HCT116 (cell line): ENCODE measurements around the gene HEPN1. TPM values are rescaled to one million over a fixed set of nuclear protein-coding genes. Genes with fewer than 3 reads are reported as not detected.

Experiments
- ATAC-seq: fragments of 200-7000 bp; cut with Tn5 transposase; 2 replicates; pipeline ENCODE4 v1.9.1; 2020; ENCODE audit warnings: mild to moderate bottlenecking, moderate library complexity
- BruUV-seq: library from RNA; stranded (reverse); fragments of 400-500 nt; replicated peaks from 2 replicates; lab custom pipeline; 2021; lab: Mats Ljungman, UMichigan
- CTCF ChIA-PET: fragments of 300-600 bp; sonication (Branson Sonifier 250); formaldehyde crosslinking; loops from one replicate; lab custom pipeline; 2021; ENCODE audit warnings: antibody characterized with exemption; lab: Charles Lee
- POLR2A ChIA-PET: fragments of 300-600, 350-600 bp; sonication (Branson Sonifier 250); formaldehyde crosslinking; loops from one replicate; lab custom pipeline; 2021; ENCODE audit warnings: antibody characterized with exemption; lab: Charles Lee
- RAD21 ChIA-PET, 2 experiments: fragments of 300-600 bp; sonication (Branson Sonifier 250); formaldehyde crosslinking; loops; one replicate each; lab custom pipeline; 2023; ENCODE audit warnings: low total read pairs in 2 of 2; ENCODE audit not compliant: uncharacterized antibody in 2 of 2, unreplicated experiment in 2 of 2, low non-redundant PET in 1 of 2; lab: Charles Lee
- DNase-seq: peaks from one replicate; pipeline ENCODE4 v3.0.0-alpha.2; 2010; ENCODE audit warnings: low read depth, low spot score
- H2AFZ ChIP-seq: fragments of 200-600 bp; shearing (Covaris generic), sonication (generic); 2 replicates; pipeline ENCODE4 v1.6.1; 2017; ENCODE audit warnings: low read depth, mixed run types, mixed read lengths, antibody characterized with exemption, low read length; ENCODE audit not compliant: poor library complexity, severe bottlenecking
- H3K27ac ChIP-seq: 2 replicates; pipeline ENCODE4 v1.5.1; 2012; ENCODE audit warnings: low read depth, low read length
- H3K27me3 ChIP-seq: fragments of 200-600 bp; sonication (generic); 2 replicates; pipeline ENCODE4 v1.6.1; 2016; ENCODE audit warnings: mixed run types, low read length, mixed read lengths; ENCODE audit not compliant: insufficient read depth
- H3K36me3 ChIP-seq, 2 experiments: fragments of 200-500 bp in 1 of 2; fragments of 200-600 bp in 1 of 2; sonication (Bioruptor generic) in 1 of 2; sonication (generic) in 1 of 2; 2 replicates each; pipeline versions ENCODE4 v1.5.1 to v1.6.1; 2014 to 2016; ENCODE audit warnings: low read length in 2 of 2, inconsistent platforms in 1 of 2, mixed read lengths in 1 of 2, mixed run types in 1 of 2; ENCODE audit not compliant: insufficient read depth in 2 of 2, control insufficient read depth in 1 of 2
- H3K4me1 ChIP-seq, 2 experiments: fragments of 200-600 bp in 1 of 2; sonication (generic) in 1 of 2; 2 replicates each; pipeline versions ENCODE4 v1.5.1 to v1.6.1; 2012 to 2017; ENCODE audit warnings: low read length in 2 of 2, inconsistent platforms in 1 of 2, mild to moderate bottlenecking in 1 of 2, mixed read lengths in 1 of 2, mixed run types in 1 of 2, moderate library complexity in 1 of 2; ENCODE audit not compliant: insufficient read depth in 2 of 2, control insufficient read depth in 1 of 2
- H3K4me2 ChIP-seq: fragments of 200-600 bp; sonication (generic); 2 replicates; pipeline ENCODE4 v1.6.1; 2017; ENCODE audit warnings: mixed run types, low read length, mixed read lengths
- H3K4me3 ChIP-seq, 2 experiments: fragments of 200-600 bp in 1 of 2; sonication (generic) in 1 of 2; replicated peaks in 1 of 2; 2 replicates each; pipeline ENCODE4 v1.5.1; 2011 to 2016; ENCODE audit warnings: low read length in 2 of 2, control low read depth in 1 of 2, low read depth in 1 of 2, mild to moderate bottlenecking in 1 of 2, mixed read lengths in 1 of 2, mixed run types in 1 of 2
- H3K79me2 ChIP-seq: fragments of 200-600 bp; sonication (generic); 2 replicates; pipeline ENCODE4 v1.6.1; 2017; ENCODE audit warnings: mild to moderate bottlenecking, mixed run types, low read length, moderate library complexity, mixed read lengths; ENCODE audit not compliant: insufficient read depth
- H3K9ac ChIP-seq: fragments of 200-600 bp; sonication (generic); 2 replicates; pipeline ENCODE4 v1.6.1; 2016; ENCODE audit warnings: low read length, mixed read lengths
- H3K9me2 ChIP-seq: fragments of 200-600 bp; sonication (generic), shearing (Covaris generic); 2 replicates; pipeline ENCODE4 v1.6.1; 2017; ENCODE audit warnings: mixed run types, mild to moderate bottlenecking, moderate library complexity; ENCODE audit not compliant: insufficient read depth
- H3K9me3 ChIP-seq, 2 experiments: fragments of 200-500 bp in 1 of 2; fragments of 200-600 bp in 1 of 2; sonication (Bioruptor generic) in 1 of 2; sonication (generic) in 1 of 2; 2 replicates each; pipeline ENCODE4 v1.6.1; 2014 to 2017; ENCODE audit warnings: low read length in 2 of 2, mixed read lengths in 2 of 2, inconsistent platforms in 1 of 2, low read depth in 1 of 2, mild to moderate bottlenecking in 1 of 2, mixed run types in 1 of 2, moderate library complexity in 1 of 2; ENCODE audit not compliant: control insufficient read depth in 1 of 2, insufficient read depth in 1 of 2
- H4K20me1 ChIP-seq: fragments of 200-600 bp; sonication (generic), shearing (Covaris generic); 2 replicates; pipeline ENCODE4 v1.6.1; 2017; ENCODE audit warnings: mixed run types, mild to moderate bottlenecking, moderate library complexity; ENCODE audit not compliant: insufficient read depth
- CEBPB ChIP-seq: IDR thresholded peaks from 2 replicates; pipeline ENCODE4 v1.6.1; 2012; ENCODE audit warnings: low read depth
- CTCF ChIP-seq, 3 experiments: fragments of 200-600 bp in 1 of 3; sonication (generic) in 1 of 3; IDR thresholded peaks in 2 of 3; conservative IDR thresholded peaks in 1 of 3; 2 replicates each; pipeline ENCODE4 v1.5.1; 2012 to 2017; ENCODE audit warnings: low read depth in 2 of 3, low read length in 2 of 3, antibody characterized with exemption in 1 of 3, borderline replicate concordance in 1 of 3, control low read depth in 1 of 3, mild to moderate bottlenecking in 1 of 3, mixed read lengths in 1 of 3, mixed run types in 1 of 3, moderate library complexity in 1 of 3; ENCODE audit not compliant: insufficient read depth in 1 of 3
- EZH2 ChIP-seq: fragments of 200-600 bp; sonication (generic); IDR thresholded peaks from 2 replicates; pipeline ENCODE4 v1.6.1; 2017; ENCODE audit warnings: antibody characterized with exemption, mixed run types
- FOSL1 ChIP-seq: IDR thresholded peaks from 2 replicates; pipeline ENCODE4 v1.6.1; 2012; ENCODE audit warnings: low read depth
- JUND ChIP-seq: IDR thresholded peaks from 2 replicates; pipeline ENCODE4 v1.6.1; 2012
- MAX ChIP-seq: IDR thresholded peaks from 2 replicates; pipeline ENCODE4 v1.6.1; 2012
- POLR2A ChIP-seq: IDR thresholded peaks from 2 replicates; pipeline ENCODE4 v1.7.0; 2011; ENCODE audit warnings: borderline replicate concordance; ENCODE audit not compliant: insufficient read depth, insufficient read length; ENCODE audit errors: extremely low read depth
- REST ChIP-seq: IDR thresholded peaks from 2 replicates; pipeline ENCODE4 v1.6.1; 2012; ENCODE audit warnings: low read depth
- SP1 ChIP-seq: IDR thresholded peaks from 2 replicates; pipeline ENCODE4 v1.6.1; 2012; ENCODE audit warnings: low read depth
- SRF ChIP-seq: IDR thresholded peaks from 2 replicates; pipeline ENCODE4 v1.6.1; 2012; ENCODE audit warnings: low read depth
- TCF7L2 ChIP-seq: IDR thresholded peaks from 2 replicates; pipeline ENCODE4 v1.7.0; 2011; ENCODE audit warnings: borderline replicate concordance, inconsistent platforms; ENCODE audit not compliant: insufficient read depth, insufficient read length; ENCODE audit errors: extremely low read depth
- ZNF274 ChIP-seq: fragments of 200-500 bp; sonication (Bioruptor generic); IDR thresholded peaks from 2 replicates; pipeline ENCODE4 v1.6.1; 2014; ENCODE audit warnings: mild to moderate bottlenecking, low read depth, low read length, inconsistent platforms
- intact Hi-C: fragments of 100-400 bp; cut with micrococcal nuclease; formaldehyde crosslinking; loops from 2 replicates; pipeline ENCODE4 v1.10.0; 2022
- total RNA-seq: library from RNA; stranded (reverse); gene quantifications from one replicate; pipeline ENCODE4 v1.2.1, GENCODE V29; 2021; ENCODE audit not compliant: unreplicated experiment

The HEPN1 gene
- total RNA-seq, 1 experiment from 2014 or later = not detected

DNA sequence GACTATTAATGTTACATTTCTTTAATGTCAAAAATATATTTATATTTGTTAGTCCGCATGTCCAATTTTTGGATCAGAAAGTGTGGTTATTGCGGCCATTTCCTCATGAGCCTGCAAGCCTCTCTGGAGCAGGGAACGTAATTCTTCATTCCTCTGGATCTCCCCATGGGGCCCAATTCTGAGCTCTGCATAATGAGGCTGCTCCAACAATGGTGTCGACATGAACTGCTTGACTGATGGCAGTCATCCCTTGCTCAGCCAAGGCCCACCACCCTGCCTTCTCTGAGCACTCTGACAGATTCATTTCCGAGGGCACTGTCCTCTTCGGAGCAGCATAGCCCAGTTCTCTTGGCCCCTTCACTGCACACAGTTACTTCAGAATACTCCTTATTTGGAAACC lies 19.9 kb downstream of the HEPN1 start:
- no peaks in the 10 kb centered on the region for H3K9me3 ChIP-seq
- TF ChIP-seq REST (no peak), SP1 (no peak), EZH2 (no peak)
- DNase-seq = no peak
- H3K27ac ChIP-seq = no peak overlapping the region
- H3K4me3 ChIP-seq = no peak overlapping the region
- ChIA-PET CTCF (no interaction called here), POLR2A (no interaction called here), RAD21 (no interaction called here)
- H4K20me1 ChIP-seq = no peaks in the 10 kb centered on the region
- intact Hi-C loops = no loop called here
- H3K79me2 ChIP-seq = no peaks in the 10 kb centered on the region
- H3K9me2 ChIP-seq = no peaks in the 10 kb centered on the region
- H3K27me3 ChIP-seq = no peaks in the 10 kb centered on the region
- no peaks in the 10 kb centered on the region for H3K36me3 ChIP-seq
- no TSS peak for BruUV-seq
- no peak overlapping the region for H3K9ac ChIP-seq
- H3K4me2 ChIP-seq = no peak overlapping the region
- ATAC-seq = no peak
- H2AFZ ChIP-seq = no peak overlapping the region
- H3K4me1 ChIP-seq = peaks cover 0 to 5% of the 10 kb centered on the region in 2 experiments; a peak in 1 of 4 replicates

- intact Hi-C loops = no loop called here
- no peak overlapping the region for H3K4me3 ChIP-seq
- no peak overlapping the region for H3K27ac ChIP-seq
- peaks cover 0 to 3% of the 10 kb centered on the region in 2 experiments; a peak in 1 of 4 replicates for H3K4me1 ChIP-seq
- ChIA-PET CTCF (interaction anchor here (1.0 kb wide), 1 partner anchor 12 kb away, joined by 3 read pairs; the partner anchor contains the start of gene CCDC15), RAD21 (no interaction called here), POLR2A (no interaction called here)
- no peaks in the 10 kb centered on the region for H3K9me2 ChIP-seq
- H3K9me3 ChIP-seq = no peaks in the 10 kb centered on the region
- no peak overlapping the region for H3K4me2 ChIP-seq
- BruUV-seq = no TSS peak
- no peak overlapping the region for H2AFZ ChIP-seq
- H3K9ac ChIP-seq = no peak overlapping the region
- no peak for DNase-seq
- no peaks in the 10 kb centered on the region for H3K36me3 ChIP-seq
- H3K27me3 ChIP-seq = no peaks in the 10 kb centered on the region
- TF ChIP-seq CTCF (IDR thresholded peaks at IDR 0.05 in 2 of 3, conservative IDR thresholded peaks at IDR 0.05 in 1 of 3; ENCODE audit: borderline replicate concordance in 1 of 3, insufficient read depth in 1 of 3, low read depth in 2 of 3, low read length in 2 of 3) (no peak), JUND (no peak), POLR2A (no peak), MAX (no peak), SP1 (no peak), CEBPB (no peak), TCF7L2 (no peak), SRF (no peak), ZNF274 (no peak), FOSL1 (no peak)
- no peaks in the 10 kb centered on the region for H4K20me1 ChIP-seq
- no peak for ATAC-seq
- no peaks in the 10 kb centered on the region for H3K79me2 ChIP-seq
Measured at GRCh38 chr11:124941703-124942102, 22.7 kb downstream of the HEPN1 start.
